Mesenchymal stem cell (in vitro differentiated cells and primary cell): ENCODE data around the gene LRRC71.

ENCODE experiments used
- DNase-seq: peaks from one replicate; pipeline ENCODE4 v3.0.0-alpha.2; 2013
- H2AFZ ChIP-seq: one replicate; pipeline ENCODE4 v1.6.1; 2013; ENCODE audit warnings: low read depth, mild to moderate bottlenecking, control low read depth, inconsistent platforms, low read length, moderate library complexity
- H2AK5ac ChIP-seq: 2 replicates; pipeline ENCODE4 v1.6.1; 2013; ENCODE audit warnings: low read length, moderate library complexity, mild to moderate bottlenecking, inconsistent platforms; ENCODE audit not compliant: severe bottlenecking
- H2BK120ac ChIP-seq: one replicate; pipeline ENCODE4 v1.6.1; 2013; ENCODE audit warnings: low read depth, mild to moderate bottlenecking, inconsistent platforms, low read length, moderate library complexity
- H2BK12ac ChIP-seq, 2 experiments: one replicate each; pipeline ENCODE4 v1.6.1; 2013; ENCODE audit warnings: inconsistent platforms in 2 of 2, low read length in 2 of 2, mild to moderate bottlenecking in 2 of 2, moderate library complexity in 2 of 2, control low read depth in 1 of 2
- H2BK15ac ChIP-seq: one replicate; pipeline ENCODE4 v1.6.1; 2013; ENCODE audit warnings: mild to moderate bottlenecking, low read depth, inconsistent platforms; ENCODE audit not compliant: poor library complexity, severe bottlenecking
- H2BK5ac ChIP-seq: 2 replicates; pipeline ENCODE4 v1.6.1; 2013; ENCODE audit warnings: low read depth, mild to moderate bottlenecking, low read length, control low read depth, inconsistent platforms; ENCODE audit not compliant: poor library complexity, severe bottlenecking
- H3K14ac ChIP-seq, 2 experiments: one replicate each; pipeline ENCODE4 v1.6.1; 2013; ENCODE audit warnings: inconsistent platforms in 2 of 2, low read length in 2 of 2, control low read depth in 1 of 2, mild to moderate bottlenecking in 1 of 2, moderate library complexity in 1 of 2
- H3K18ac ChIP-seq, 2 experiments: one replicate each; pipeline ENCODE4 v1.6.1; 2013; ENCODE audit warnings: inconsistent platforms in 2 of 2, low read length in 2 of 2, control low read depth in 1 of 2, low read depth in 1 of 2, mild to moderate bottlenecking in 1 of 2
- H3K23ac ChIP-seq, 2 experiments: one replicate each; pipeline ENCODE4 v1.6.1; 2013; ENCODE audit warnings: inconsistent platforms in 2 of 2, low read length in 2 of 2, mild to moderate bottlenecking in 2 of 2, moderate library complexity in 2 of 2, control low read depth in 1 of 2
- H3K27ac ChIP-seq: 2 replicates; pipeline ENCODE4 v1.5.1; 2013; ENCODE audit warnings: mild to moderate bottlenecking, moderate library complexity, low read length, control low read depth, inconsistent platforms; ENCODE audit not compliant: poor library complexity, severe bottlenecking
- H3K27me3 ChIP-seq, 2 experiments: 2 replicates each; pipeline versions ENCODE4 v1.6.1 to v1.7.0; 2013; ENCODE audit warnings: low read length in 2 of 2, mild to moderate bottlenecking in 2 of 2, moderate library complexity in 2 of 2, control low read depth in 1 of 2, inconsistent platforms in 1 of 2; ENCODE audit not compliant: control insufficient read depth in 1 of 2, insufficient read depth in 1 of 2
- H3K36me3 ChIP-seq, 2 experiments: 2 replicates each; pipeline versions ENCODE4 v1.6.1 to v1.7.0; 2013; ENCODE audit warnings: low read length in 2 of 2, control low read depth in 1 of 2, inconsistent platforms in 1 of 2, low read depth in 1 of 2, mild to moderate bottlenecking in 1 of 2; ENCODE audit not compliant: insufficient read depth in 2 of 2, control insufficient read depth in 1 of 2
- H3K4ac ChIP-seq, 2 experiments: one replicate each; pipeline ENCODE4 v1.6.1; 2013; ENCODE audit warnings: inconsistent platforms in 2 of 2, low read length in 2 of 2, mild to moderate bottlenecking in 2 of 2, moderate library complexity in 2 of 2, control low read depth in 1 of 2, low read depth in 1 of 2
- H3K4me1 ChIP-seq: 2 replicates; pipeline ENCODE4 v1.6.1; 2013; ENCODE audit warnings: low read depth, low read length, control low read depth; ENCODE audit not compliant: control insufficient read depth, insufficient read depth
- H3K4me2 ChIP-seq: 2 replicates; pipeline ENCODE4 v1.6.1; 2013; ENCODE audit warnings: low read length, mild to moderate bottlenecking, inconsistent platforms; ENCODE audit not compliant: poor library complexity, severe bottlenecking
- H3K4me3 ChIP-seq, 2 experiments: 2 replicates each; pipeline versions ENCODE4 v1.5.1 to v1.7.0; 2013; ENCODE audit warnings: low read length in 2 of 2, mild to moderate bottlenecking in 2 of 2, control low read depth in 1 of 2, low read depth in 1 of 2; ENCODE audit not compliant: insufficient read depth in 1 of 2
- H3K79me1 ChIP-seq: replicated peaks from 2 replicates; pipeline ENCODE4 v1.6.1; 2013; ENCODE audit warnings: mild to moderate bottlenecking, control low read depth, low read length, inconsistent platforms; ENCODE audit not compliant: poor library complexity, severe bottlenecking
- H3K9ac ChIP-seq: 2 replicates; pipeline ENCODE4 v1.7.0; 2013; ENCODE audit warnings: mild to moderate bottlenecking, low read length, moderate library complexity
- H3K9me3 ChIP-seq: 2 replicates; pipeline ENCODE4 v1.7.0; 2013; ENCODE audit warnings: mild to moderate bottlenecking, low read length; ENCODE audit not compliant: control insufficient read depth
- H4K8ac ChIP-seq: one replicate; pipeline ENCODE4 v1.6.1; 2013; ENCODE audit warnings: inconsistent platforms, mild to moderate bottlenecking, low read length, moderate library complexity
- H4K91ac ChIP-seq: one replicate; pipeline ENCODE4 v1.6.1; 2013; ENCODE audit warnings: mild to moderate bottlenecking, low read length, inconsistent platforms
- WGBS: methylation state at CpG from one replicate; pipeline ENCODE4 v1.1.7; 2013; ENCODE audit warnings: mixed read lengths; 5-methylcytosine and 5-hydroxymethylcytosine counted together

The LRRC71 gene

DNA sequence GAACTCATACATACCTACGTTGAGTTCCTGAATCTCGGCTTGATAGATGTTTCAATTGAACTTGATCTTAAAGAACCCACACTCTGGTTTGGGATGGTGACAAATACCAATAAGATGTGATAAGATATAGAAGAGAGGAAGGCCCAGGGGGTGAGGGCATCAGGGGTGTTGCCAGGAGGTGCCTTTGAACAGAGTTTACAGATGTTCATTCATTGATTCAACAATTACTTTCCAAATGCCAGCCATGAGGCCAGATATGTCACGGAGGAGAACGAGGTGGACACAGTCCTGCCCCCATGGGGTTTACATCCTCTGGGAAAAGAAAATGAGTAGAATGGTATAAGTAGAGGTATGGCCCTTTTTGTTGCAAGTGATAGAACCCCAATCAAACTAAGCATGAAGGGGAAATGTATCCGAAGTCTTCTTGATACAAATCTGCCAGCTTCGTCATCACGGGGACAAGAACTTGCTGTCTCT is 659 bp downstream of the LRRC71 start:
- Histone ChIP-seq H3K4ac (no peak overlapping the region), H2AFZ (no peak overlapping the region), H3K36me3 (no peaks in the 10 kb centered on the region), H3K4me3 (peak overlapping the region in 1 of 2 experiments; percentile 70), H3K27ac (no peak overlapping the region), H3K14ac (no peak overlapping the region), H3K18ac (no peak overlapping the region), H3K9me3 (peaks cover 5% of the 10 kb centered on the region), H3K4me2 (no peak overlapping the region), H4K91ac (no peak overlapping the region), H2BK15ac (no peak overlapping the region), H4K8ac (no peak overlapping the region), H3K4me1 (peaks cover 24% of the 10 kb centered on the region), H2BK120ac (no peak overlapping the region), H3K27me3 (peaks cover 53 to 56% of the 10 kb centered on the region in 2 experiments), H3K23ac (no peak overlapping the region), H2BK12ac (no peak overlapping the region), H2AK5ac (no peak overlapping the region), H2BK5ac (no peak overlapping the region), H3K9ac (no peak overlapping the region), H3K79me1 (no peaks in the 10 kb centered on the region)
- 69% methylated on average over 7 of the region's 7 CpGs for WGBS
- DNase-seq = no peak

DNA sequence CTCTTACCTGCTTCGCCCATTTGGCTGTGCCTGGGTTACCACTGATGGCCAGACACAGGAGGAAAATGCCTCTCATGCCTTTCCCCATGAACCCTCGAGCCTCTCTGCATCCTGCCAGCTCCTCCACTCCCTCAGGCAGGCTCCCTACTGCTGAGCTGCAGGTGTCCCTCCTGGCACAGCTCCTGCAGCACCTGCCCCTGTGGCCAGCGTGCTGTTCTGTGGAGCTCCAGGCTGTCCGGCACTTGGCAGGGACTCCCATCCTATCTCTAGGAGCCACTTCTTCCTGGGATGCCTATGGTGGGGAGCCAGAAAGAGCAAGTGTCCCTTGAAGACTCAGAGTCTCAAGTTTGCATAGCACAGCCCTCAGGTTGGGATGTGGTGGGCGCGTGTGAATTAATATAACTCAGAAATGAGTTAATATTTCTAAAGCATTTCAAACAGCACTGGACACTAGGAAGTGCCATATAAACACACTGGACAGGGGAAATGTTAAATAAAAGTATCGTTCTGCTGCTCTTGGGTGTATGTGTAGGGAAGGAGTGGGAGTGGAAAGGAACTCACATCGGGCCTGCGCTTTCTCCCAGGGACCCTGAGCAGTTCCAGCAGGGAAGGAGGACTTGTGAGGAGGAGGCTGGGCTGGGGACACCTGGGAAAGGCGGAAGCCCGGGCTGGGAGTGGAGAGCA is 2.7 kb downstream of the LRRC71 start:
- Histone ChIP-seq H4K8ac (no peak overlapping the region), H3K4me3 (peak overlapping the region in 1 of 2 experiments; percentile 51), H2BK5ac (no peak overlapping the region), H3K27ac (no peak overlapping the region), H3K4ac (no peak overlapping the region), H3K9ac (no peak overlapping the region), H3K27me3 (peaks cover 71% of the 10 kb centered on the region in 2 experiments), H4K91ac (peak overlapping the region; percentile 59), H3K79me1 (no peaks in the 10 kb centered on the region), H3K14ac (no peak overlapping the region), H3K4me1 (peaks cover 32% of the 10 kb centered on the region), H2AFZ (no peak overlapping the region), H2BK15ac (no peak overlapping the region), H3K9me3 (peaks cover 4% of the 10 kb centered on the region), H3K23ac (peak overlapping the region in 1 of 2 experiments; percentile 73), H3K18ac (no peak overlapping the region), H3K4me2 (peak overlapping the region; percentile 66), H2AK5ac (no peak overlapping the region), H2BK120ac (no peak overlapping the region), H3K36me3 (no peaks in the 10 kb centered on the region), H2BK12ac (peak overlapping the region in 1 of 2 experiments; percentile 32)
- WGBS = 12% methylated on average over 9 of the region's 11 CpGs
- DNase-seq = no peak

DNA sequence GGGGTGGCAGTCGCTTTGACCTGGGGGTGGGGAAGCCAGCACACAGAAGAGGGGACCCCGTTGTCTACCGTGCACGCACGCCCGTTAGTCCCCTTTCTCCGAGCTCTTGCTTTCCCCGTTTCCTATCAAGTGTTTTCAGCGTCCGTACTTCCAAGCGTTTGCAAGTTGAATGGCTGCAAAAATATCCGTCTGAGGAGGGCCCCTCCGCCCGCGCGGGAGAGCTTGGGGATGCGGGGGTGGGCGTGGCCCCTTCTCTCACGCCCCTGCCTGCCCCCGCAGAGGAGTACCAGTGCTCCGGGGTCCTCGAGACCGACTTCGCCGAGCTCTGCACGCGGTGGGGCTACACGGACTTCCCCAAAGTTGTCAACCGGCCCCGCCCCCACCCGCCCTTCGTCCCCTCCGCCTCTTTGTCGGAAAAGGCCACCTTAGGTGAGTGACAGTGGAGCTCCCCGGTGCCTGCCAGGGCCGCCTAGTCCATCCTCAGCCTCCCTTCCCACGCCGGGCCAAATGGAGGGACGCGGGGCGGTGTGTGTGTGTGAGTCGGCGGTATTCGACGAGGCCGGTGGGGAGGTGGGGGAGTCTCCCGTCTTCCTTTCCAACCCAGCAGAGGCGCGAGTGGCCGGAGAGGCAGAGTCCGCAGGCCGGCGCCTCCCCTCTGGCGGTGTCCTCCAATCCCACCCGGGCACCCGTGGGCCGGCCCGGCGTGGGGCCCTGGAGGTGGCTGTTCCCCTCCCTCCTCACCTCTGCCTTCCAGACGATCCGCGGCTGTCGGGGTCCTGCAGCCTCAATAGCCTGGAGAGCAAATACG is 3.4 kb downstream of the LRRC71 start:
- H3K18ac ChIP-seq = no peak overlapping the region
- no peaks in the 10 kb centered on the region for H3K9me3 ChIP-seq
- H3K4me2 ChIP-seq = peak overlapping the region; percentile 66
- peaks cover 75 to 79% of the 10 kb centered on the region in 2 experiments for H3K27me3 ChIP-seq
- H4K91ac ChIP-seq = no peak overlapping the region
- H3K79me1 ChIP-seq = no peaks in the 10 kb centered on the region
- no peak overlapping the region for H2AK5ac ChIP-seq
- no peak overlapping the region for H2BK5ac ChIP-seq
- H2AFZ ChIP-seq = no peak overlapping the region
- H3K23ac ChIP-seq = peak overlapping the region in 1 of 2 experiments; percentile 73
- DNase-seq = peak; percentile 21
- H3K36me3 ChIP-seq = no peaks in the 10 kb centered on the region
- H3K4me1 ChIP-seq = peaks cover 32% of the 10 kb centered on the region
- H2BK15ac ChIP-seq = no peak overlapping the region
- H2BK120ac ChIP-seq = no peak overlapping the region
- H3K14ac ChIP-seq = no peak overlapping the region
- H3K4ac ChIP-seq = no peak overlapping the region
- no peak overlapping the region for H3K9ac ChIP-seq
- H3K4me3 ChIP-seq = peak overlapping the region in 1 of 2 experiments; percentile 51
- WGBS = 1% methylated on average over 45 of the region's 64 CpGs
- no peak overlapping the region for H3K27ac ChIP-seq
- H4K8ac ChIP-seq = no peak overlapping the region
- H2BK12ac ChIP-seq = peak overlapping the region in 1 of 2 experiments; percentile 32
